Astrocyte (in vitro differentiated cells and primary cell): ENCODE measurements around the gene DPP7. TPM values are rescaled to one million over a fixed set of nuclear protein-coding genes. Genes with fewer than 3 reads are reported as not detected.

Experiments used
- DNase-seq: peaks from one replicate; pipeline ENCODE4 v3.0.0-alpha.2; 2010; ENCODE audit warnings: low read depth
- FAIRE-seq: peaks from 2 replicates; lab custom pipeline; 2011; peaks lifted over from hg19 to GRCh38; lab: Jason Lieb, UNC
- H2AFZ ChIP-seq: 2 replicates; pipeline ENCODE4 v1.6.0; 2012; ENCODE audit warnings: low read depth, low read length, inconsistent platforms
- H3K27ac ChIP-seq: 2 replicates; pipeline ENCODE4 v1.5.1; 2011; ENCODE audit warnings: low read depth, low read length, inconsistent platforms
- H3K27me3 ChIP-seq: 2 replicates; pipeline ENCODE4 v1.6.0; 2011; ENCODE audit warnings: low read length, inconsistent platforms; ENCODE audit not compliant: insufficient read depth
- H3K36me3 ChIP-seq: 2 replicates; pipeline ENCODE4 v1.5.1; 2011; ENCODE audit warnings: low read length, inconsistent platforms; ENCODE audit not compliant: insufficient read depth
- H3K4me1 ChIP-seq: 2 replicates; pipeline ENCODE4 v1.5.1; 2011; ENCODE audit warnings: low read length, inconsistent platforms; ENCODE audit not compliant: insufficient read depth
- H3K4me2 ChIP-seq: 2 replicates; pipeline ENCODE4 v1.6.0; 2012; ENCODE audit warnings: low read length, inconsistent platforms
- H3K4me3 ChIP-seq: 2 replicates; pipeline ENCODE4 v1.5.1; 2011; ENCODE audit warnings: low read depth, mild to moderate bottlenecking, low read length, inconsistent platforms; ENCODE audit not compliant: insufficient read depth
- H3K79me2 ChIP-seq: 2 replicates; pipeline ENCODE4 v1.6.0; 2012; ENCODE audit warnings: mild to moderate bottlenecking, low read length, inconsistent platforms; ENCODE audit not compliant: insufficient read depth
- H3K9ac ChIP-seq: 2 replicates; pipeline ENCODE4 v1.6.0; 2012; ENCODE audit warnings: mild to moderate bottlenecking, low read length, inconsistent platforms
- H3K9me3 ChIP-seq: 2 replicates; pipeline ENCODE4 v1.5.1; 2012; ENCODE audit warnings: low read depth, mild to moderate bottlenecking, low read length, inconsistent platforms; ENCODE audit not compliant: insufficient read depth
- H4K20me1 ChIP-seq: 2 replicates; pipeline ENCODE4 v1.6.0; 2012; ENCODE audit warnings: low read length, inconsistent platforms; ENCODE audit not compliant: insufficient read depth
- H3K27ac Mint-ChIP-seq: one replicate; pipeline ENCODE4 v1.8.0; 2021; ENCODE audit warnings: mild to moderate bottlenecking, mixed read lengths; ENCODE audit not compliant: unreplicated experiment
- H3K27me3 Mint-ChIP-seq: one replicate; pipeline ENCODE4 v1.8.0; 2021; ENCODE audit warnings: low read depth, mixed read lengths; ENCODE audit not compliant: unreplicated experiment
- H3K36me3 Mint-ChIP-seq: one replicate; pipeline ENCODE4 v1.8.0; 2021; ENCODE audit warnings: low read depth, mixed read lengths; ENCODE audit not compliant: unreplicated experiment
- H3K4me1 Mint-ChIP-seq: one replicate; pipeline ENCODE4 v1.8.0; 2021; ENCODE audit warnings: low read depth, mixed read lengths; ENCODE audit not compliant: unreplicated experiment
- H3K4me3 Mint-ChIP-seq: one replicate; pipeline ENCODE4 v1.8.0; 2021; ENCODE audit warnings: mild to moderate bottlenecking, moderate library complexity, mixed read lengths; ENCODE audit not compliant: unreplicated experiment
- H3K9me3 Mint-ChIP-seq: one replicate; pipeline ENCODE4 v1.8.0; 2021; ENCODE audit warnings: mild to moderate bottlenecking, mixed read lengths; ENCODE audit not compliant: unreplicated experiment
- CTCF ChIP-seq: IDR thresholded peaks from 2 replicates; pipeline ENCODE4 v1.5.1; 2011; ENCODE audit warnings: low read depth, mild to moderate bottlenecking, inconsistent platforms, low read length, moderate library complexity; ENCODE audit not compliant: insufficient read depth
- EZH2 ChIP-seq: IDR thresholded peaks from 2 replicates; pipeline ENCODE4 v1.6.1; 2012; ENCODE audit warnings: mild to moderate bottlenecking, low read length, inconsistent platforms; ENCODE audit not compliant: insufficient read depth
- total RNA-seq: library from RNA; stranded (reverse); gene quantifications from 2 replicates; pipeline ENCODE4 v1.2.1, GENCODE V29; 2021

Gene DPP7
- total RNA-seq, 1 donor from 2014 or later: 53.8 TPM

DNA sequence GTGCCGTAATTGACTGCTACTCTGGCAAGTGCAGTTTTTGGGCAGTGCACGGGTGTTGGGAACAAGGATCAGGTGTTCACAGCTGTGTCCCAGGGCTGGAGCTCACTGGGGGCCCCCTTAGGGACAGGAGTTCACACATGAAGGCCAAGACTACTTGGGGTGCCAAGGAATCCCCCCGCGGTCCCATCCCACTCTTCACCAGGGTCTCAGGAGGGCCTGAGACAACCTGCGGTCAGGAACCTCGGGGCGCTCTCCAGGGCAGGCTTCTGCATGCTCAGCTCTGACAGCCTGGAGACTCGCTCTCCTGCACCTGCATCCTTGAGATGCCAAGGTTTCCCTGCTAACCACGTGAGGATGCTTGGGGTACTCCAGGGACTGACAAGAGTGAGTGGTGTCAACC, 30.0 kb downstream of the DPP7 start:
- Histone ChIP-seq H3K4me2 (no peak overlapping the region), H2AFZ (no peak overlapping the region), H3K4me1 (peaks cover 39% of the 10 kb centered on the region), H3K9ac (no peak overlapping the region), H4K20me1 (peaks cover 19% of the 10 kb centered on the region), H3K27me3 (no peaks in the 10 kb centered on the region), H3K36me3 (peaks cover 6% of the 10 kb centered on the region), H3K4me3 (no peak overlapping the region), H3K9me3 (no peaks in the 10 kb centered on the region), H3K79me2 (peaks cover 20% of the 10 kb centered on the region), H3K27ac (peak overlapping the region; percentile 84)
- FAIRE-seq (no peak), DNase-seq (no peak)
- Mint-ChIP-seq H3K27ac (no peak overlapping the region), H3K9me3 (no peaks in the 10 kb centered on the region), H3K4me1 (peaks cover 33% of the 10 kb centered on the region), H3K36me3 (peaks cover 11% of the 10 kb centered on the region), H3K4me3 (no peak overlapping the region), H3K27me3 (peaks cover 5% of the 10 kb centered on the region)
- TF ChIP-seq EZH2 (no peak), CTCF (no peak)

- Histone ChIP-seq H3K27me3 (no peaks in the 10 kb centered on the region), H3K79me2 (peaks cover 16% of the 10 kb centered on the region), H3K4me2 (peak overlapping the region; percentile 78), H4K20me1 (peaks cover 19% of the 10 kb centered on the region), H3K4me3 (no peak overlapping the region), H2AFZ (peak overlapping the region; percentile 70), H3K27ac (peak overlapping the region; percentile 84), H3K9ac (peak overlapping the region; percentile 58), H3K4me1 (peaks cover 43% of the 10 kb centered on the region), H3K36me3 (peaks cover 3% of the 10 kb centered on the region), H3K9me3 (no peaks in the 10 kb centered on the region)
- Mint-ChIP-seq H3K36me3 (peaks cover 6% of the 10 kb centered on the region), H3K4me3 (peak overlapping the region; percentile 69), H3K27ac (peak overlapping the region; percentile 92), H3K27me3 (peaks cover 10% of the 10 kb centered on the region), H3K4me1 (peaks cover 26% of the 10 kb centered on the region), H3K9me3 (no peaks in the 10 kb centered on the region)
- DNase-seq (peak; percentile 92), FAIRE-seq (no peak)
- no peak for TF ChIP-seq CTCF
- no peak for TF ChIP-seq EZH2
Measured at GRCh38 chr9:137083394-137084004, 31.0 kb downstream of the DPP7 start.

DNA sequence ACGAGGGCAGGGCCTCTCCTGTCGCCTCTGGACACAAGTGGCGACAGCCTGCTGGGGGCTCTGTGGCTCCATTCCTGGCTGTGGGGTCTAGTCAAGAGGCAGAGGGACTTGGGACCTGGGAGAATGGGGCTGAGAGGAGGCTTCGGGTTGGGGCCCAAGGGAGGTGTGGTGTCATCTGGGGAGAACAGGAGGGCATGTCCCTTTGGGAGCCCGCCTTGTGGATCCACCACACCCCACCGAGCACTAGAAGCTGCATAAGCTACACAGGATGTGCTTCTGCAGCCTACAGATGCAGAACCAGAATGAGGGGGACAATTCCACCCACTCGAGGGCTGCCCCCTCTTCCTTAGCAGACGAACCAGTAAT, 31.6 kb downstream of the DPP7 start:
- Histone ChIP-seq H3K4me2 (peak overlapping the region; percentile 78), H3K79me2 (peaks cover 20% of the 10 kb centered on the region), H2AFZ (peak overlapping the region; percentile 43), H3K27me3 (no peaks in the 10 kb centered on the region), H3K27ac (peak overlapping the region; percentile 78), H4K20me1 (peaks cover 22% of the 10 kb centered on the region), H3K36me3 (peaks cover 3% of the 10 kb centered on the region), H3K4me3 (no peak overlapping the region), H3K9me3 (no peaks in the 10 kb centered on the region), H3K9ac (peak overlapping the region; percentile 58), H3K4me1 (peaks cover 49% of the 10 kb centered on the region)
- Mint-ChIP-seq H3K36me3 (peaks cover 6% of the 10 kb centered on the region), H3K27ac (no peak overlapping the region), H3K4me1 (peaks cover 20% of the 10 kb centered on the region), H3K9me3 (no peaks in the 10 kb centered on the region), H3K27me3 (peaks cover 12% of the 10 kb centered on the region), H3K4me3 (no peak overlapping the region)
- DNase-seq (no peak), FAIRE-seq (no peak)
- TF ChIP-seq EZH2 (no peak), CTCF (no peak)
